T-helper 9 cell (primary cell): ENCODE measurements around the gene HPS5.
"Not testable (repeated sequence)": the region's sequence is repeated elsewhere in the genome, so short reads cannot be mapped to it uniquely, and the experiment has no call there.

Source experiments
- DNase-seq: peaks from one replicate; pipeline ENCODE4 v3.0.0-alpha.2; 2020

Gene HPS5

DNA sequence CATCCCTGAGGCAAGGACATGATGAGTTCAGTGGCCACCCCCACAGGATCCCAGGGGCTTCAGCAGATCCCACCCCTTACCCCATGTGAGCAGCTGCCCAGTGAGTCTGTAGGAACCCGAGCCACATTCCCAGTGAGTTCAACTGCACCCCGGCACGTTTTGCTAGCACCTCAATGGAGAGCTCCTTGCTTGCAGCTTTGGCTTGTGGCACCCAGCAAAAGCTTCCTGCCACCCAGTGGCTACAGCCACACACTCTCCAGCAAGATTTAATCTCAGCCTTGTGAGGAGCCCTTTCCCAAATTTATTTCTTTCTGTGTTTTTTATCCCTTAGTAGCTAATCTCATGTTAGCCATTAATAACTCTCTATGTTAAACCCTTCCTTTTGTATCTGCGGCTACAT lies 51.8 kb downstream of the HPS5 start:
- no peak for DNase-seq

- not testable (repeated sequence) for DNase-seq
Observed at GRCh38 chr11:18269252-18269651, 52.7 kb downstream of the HPS5 start.

GRCh38 chr11:18267335-18268133 lies 54.4 kb downstream of the HPS5 start:
- DNase-seq: not testable (repeated sequence)

GRCh38 chr11:18265949-18266348 lies 56.0 kb downstream of the HPS5 start, which contains the start of gene SAA1:
Gene SAA1 (plus strand): TSS chr11:18266264. CDS start chr11:18266888, 624 bp downstream.
- no peak for DNase-seq

- DNase-seq: no peak
Observed at GRCh38 chr11:18264677-18265555, 57.0 kb downstream of the HPS5 start.

- no peak for DNase-seq
Observed at GRCh38 chr11:18264035-18264434, 57.9 kb downstream of the HPS5 start.

GRCh38 chr11:18262681-18263350 lies 59.1 kb downstream of the HPS5 start:
- not testable (repeated sequence) for DNase-seq

DNA sequence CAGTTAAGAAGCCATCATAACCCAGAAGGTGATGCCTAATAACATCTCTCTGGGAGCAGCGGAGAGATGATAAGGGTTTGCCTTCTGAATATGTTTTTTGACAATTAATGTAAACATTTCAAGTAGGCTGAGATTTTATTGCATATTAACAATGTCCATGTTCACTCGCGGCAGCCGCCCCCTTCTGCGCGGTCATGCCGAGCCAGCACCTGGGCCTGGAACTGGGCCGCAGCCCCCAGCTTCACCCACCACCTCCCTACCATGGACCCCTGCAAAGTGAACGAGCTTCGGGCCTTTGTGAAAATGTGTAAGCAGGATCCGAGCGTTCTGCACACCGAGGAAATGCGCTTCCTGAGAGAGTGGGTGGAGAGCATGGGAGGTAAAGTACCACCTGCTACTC lies 60.2 kb downstream of the HPS5 start:
- DNase-seq: no peak

DNA sequence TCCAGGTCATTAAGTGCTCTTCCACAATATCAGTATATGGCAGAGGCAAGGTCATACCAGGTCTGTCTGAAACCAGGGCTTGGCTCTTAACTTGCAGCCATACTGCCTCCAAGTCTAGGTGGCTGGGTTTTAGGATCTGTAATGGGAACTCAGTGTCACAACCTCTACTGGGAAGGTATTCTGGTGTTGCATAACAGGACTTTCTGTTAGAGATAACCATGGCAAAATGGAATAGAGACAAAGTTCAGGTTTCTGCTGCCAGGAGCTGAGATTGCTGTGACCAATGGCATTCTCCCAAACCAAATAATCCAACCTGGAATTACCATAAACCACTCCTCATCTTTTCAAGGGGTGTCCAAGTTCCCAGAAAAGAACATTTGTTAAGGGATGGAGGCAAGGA lies 62.7 kb downstream of the HPS5 start:
- DNase-seq: no peak

- DNase-seq: no peak
Observed at GRCh38 chr11:18254781-18255361, 67.1 kb downstream of the HPS5 start.

DNA sequence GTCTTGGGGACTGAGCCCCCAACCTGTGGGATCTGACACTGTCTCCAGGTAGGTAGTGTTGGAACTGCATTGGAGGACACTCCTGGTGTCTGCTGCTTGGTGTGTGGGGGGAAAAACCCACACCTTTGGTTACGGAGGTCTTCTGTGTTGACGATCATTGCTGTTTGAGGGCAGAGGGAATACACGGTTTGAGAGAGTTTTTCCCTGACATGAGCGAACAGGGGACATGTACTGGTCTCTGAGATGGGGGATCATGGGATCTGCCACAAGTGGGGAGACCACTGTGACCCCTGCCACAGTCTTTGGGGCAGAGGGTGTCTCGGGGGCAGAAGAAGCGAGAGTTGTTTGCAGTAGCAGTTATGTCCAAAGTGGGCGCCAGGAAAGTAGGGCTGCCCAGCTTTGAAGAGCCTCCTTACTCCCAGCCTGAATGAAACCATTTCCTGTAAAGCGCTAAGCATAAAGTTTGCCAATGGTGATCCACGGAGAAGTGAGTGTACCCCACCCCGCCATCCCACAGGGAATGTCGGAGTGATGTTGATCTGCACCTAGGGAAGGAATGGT lies 68.1 kb downstream of the HPS5 start:
- DNase-seq: no peak

- no peak for DNase-seq
Observed at GRCh38 chr11:18253233-18253632, 68.7 kb downstream of the HPS5 start.

DNA sequence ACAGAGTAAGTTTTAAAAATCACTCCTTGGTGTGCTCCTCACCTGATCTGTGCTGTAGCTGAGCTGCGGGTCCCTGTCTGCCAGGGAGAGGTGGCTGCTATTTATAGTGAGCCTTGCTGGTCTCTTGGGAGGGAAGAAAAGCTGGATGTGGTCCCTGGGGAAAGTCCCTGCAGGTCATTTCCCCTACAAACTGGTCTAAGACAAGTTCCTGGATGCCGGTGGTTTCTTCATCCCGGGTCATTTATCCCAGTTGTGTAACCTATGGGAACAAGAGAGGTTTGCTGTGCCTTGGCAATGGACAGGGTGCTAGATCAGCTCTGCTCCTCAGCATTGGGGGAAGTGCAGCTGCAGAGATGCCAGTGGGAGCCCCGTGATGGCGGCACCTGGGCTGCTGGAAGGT lies 73.4 kb downstream of the HPS5 start, which contains the start of gene SAA2:
TSS of gene SAA2 (minus strand) at position 108 of the 400 bp plus-strand sequence. CDS start 657 bp downstream, outside the sequence.
- no peak for DNase-seq

- DNase-seq: not testable (repeated sequence)
Observed at GRCh38 chr11:18247191-18247581, 74.8 kb downstream of the HPS5 start.

GRCh38 chr11:18246379-18247190 lies 75.4 kb downstream of the HPS5 start:
- not testable (repeated sequence) for DNase-seq

DNA sequence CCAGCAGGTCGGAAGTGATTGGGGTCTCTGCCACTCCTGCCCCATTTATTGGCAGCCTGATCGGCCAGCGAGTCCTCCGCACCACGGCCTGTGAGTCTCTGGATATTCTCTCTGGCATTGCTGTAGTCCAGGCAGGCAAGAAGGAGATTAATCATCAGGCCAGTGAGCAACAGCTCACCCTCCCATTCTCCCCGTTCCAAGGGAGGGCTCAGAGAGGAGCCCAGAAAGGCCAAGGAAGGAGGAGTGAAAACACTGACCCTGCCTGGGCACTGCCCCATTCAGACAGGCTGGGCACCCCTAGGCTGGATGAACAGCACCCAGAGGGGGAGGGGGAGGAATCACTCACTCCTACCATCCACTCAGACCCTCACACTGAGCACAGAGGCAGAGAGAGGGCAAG lies 76.5 kb downstream of the HPS5 start:
- no peak for DNase-seq

DNA sequence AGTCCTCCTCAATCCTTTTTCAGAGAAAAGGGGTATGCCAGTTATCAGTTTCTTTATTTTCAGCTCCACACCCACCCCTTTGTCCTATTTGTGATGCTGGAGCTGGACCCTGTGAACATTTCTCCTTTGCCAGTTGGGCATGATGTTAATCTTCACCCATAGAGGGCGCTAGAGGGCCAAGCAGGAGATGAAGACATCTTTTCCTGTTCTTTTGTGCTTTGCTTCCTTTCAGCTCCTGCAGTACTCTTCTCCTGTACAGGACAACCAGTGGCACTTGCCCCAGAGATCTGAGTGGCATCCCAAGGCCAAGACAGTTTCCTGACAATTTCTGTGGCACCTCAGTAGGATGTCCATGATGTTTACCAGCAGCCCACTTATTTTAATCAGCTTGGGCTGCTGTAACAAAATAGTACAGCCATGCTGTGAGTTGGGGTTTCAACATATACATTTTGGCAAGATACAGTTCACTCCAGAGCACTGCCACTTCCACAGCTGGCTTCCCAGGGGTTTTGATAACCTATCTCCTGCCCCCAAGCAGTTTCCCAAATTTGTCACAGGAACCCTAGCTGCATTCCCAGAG lies 78.1 kb downstream of the HPS5 start:
- peak; percentile 34 for DNase-seq

GRCh38 chr11:18239655-18240054 lies 82.3 kb downstream of the HPS5 start:
- DNase-seq: no peak

DNA sequence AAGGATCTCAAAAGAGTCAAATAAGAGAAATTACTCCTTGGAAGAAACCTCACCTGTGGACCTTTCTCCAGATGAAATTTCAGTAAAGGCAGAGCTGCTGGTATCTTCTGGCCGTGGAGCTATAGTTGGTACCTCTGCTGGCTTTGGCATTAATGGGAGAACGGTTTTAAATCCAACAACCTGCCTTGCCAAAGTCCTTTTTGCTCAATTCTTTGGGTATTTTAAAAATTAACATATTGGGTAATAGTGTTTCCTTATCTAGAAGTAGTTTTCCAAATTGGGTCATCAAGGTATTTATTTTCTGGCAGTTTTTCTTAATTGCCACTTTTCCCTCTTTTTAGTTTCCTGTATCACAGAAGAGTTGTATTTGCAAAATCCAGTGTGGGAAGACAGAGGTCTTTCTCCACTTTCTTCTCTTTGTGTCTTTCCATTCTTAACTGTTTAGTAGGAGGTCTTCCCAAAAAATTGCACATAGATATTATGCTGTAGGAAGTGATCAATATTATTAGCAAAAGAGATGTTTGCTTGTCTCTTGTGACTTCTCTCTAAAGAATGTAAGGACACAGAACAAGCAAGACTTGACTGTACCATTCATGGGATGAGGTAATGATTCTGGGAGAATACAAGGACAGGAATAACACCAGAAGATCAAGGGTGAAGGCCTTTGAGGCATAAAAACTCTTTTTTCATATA lies 85.1 kb downstream of the HPS5 start, which contains the start of gene SAA4:
TSS of gene SAA4 (minus strand) at position 139 of the 693 bp plus-strand sequence. CDS start 876 bp downstream, outside the sequence.
- DNase-seq: no peak
